Measurements from ENCODE around the gene PPP1R13B. TPM values are rescaled to one million over a fixed set of nuclear protein-coding genes. Genes with fewer than 3 reads are reported as not detected.

PPP1R13B gene
- total RNA-seq, 3 donors from 2014 or later = 6.4 to 21.8 (median 18.4) TPM

DNA sequence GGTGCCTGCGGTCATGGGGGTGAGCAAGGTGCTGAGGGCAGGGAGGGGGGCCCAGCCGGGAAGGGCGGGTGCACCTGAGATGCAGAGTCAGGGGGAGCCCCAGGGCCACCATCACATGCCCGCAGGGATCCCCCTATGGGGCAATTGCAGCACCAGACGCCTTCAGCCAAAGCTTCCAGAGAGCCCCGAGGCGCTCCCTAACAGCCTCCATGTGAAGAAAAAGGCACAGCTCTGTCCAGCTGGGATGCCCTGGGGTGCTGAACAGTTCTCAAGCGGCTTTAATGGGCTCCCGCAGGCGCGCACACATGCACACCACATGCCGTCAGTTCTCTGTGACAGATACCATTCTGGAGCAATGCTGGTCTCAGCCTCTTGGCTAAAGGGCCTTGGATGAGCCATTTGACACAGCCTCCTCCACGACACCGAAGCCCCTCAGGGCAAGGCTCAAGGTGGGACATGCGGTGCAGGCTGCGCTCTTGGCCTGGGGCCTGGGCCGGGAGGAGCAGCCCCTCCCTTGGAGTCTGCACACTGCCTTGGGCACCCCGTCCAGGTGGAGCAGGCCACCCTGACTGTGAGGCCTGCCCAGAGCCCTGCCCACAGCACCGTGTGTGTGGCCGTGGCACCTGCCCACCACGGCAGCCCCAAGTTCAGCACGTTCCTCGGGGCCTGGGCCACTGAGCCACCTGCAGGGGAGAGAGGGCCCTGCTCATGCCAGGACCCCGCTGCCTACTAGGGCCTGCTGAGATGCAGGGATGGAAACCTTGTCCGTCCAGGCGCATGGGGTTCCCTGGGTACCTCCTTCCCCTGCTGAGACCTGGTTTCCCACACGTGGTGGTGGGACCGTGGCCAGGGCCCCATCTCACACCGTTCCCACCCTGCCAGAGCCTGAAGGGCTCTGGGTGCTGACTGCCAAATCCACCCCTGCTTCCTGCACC, 139.8 kb downstream of the PPP1R13B start:
- Histone ChIP-seq H3K4me1 (peaks cover 0 to 11% of the 10 kb centered on the region in 2 donors), H3K36me3 (no peaks in the 10 kb centered on the region), H3K9me3 (no peaks in the 10 kb centered on the region), H3K27ac (peak overlapping the region; percentile 15 to 51), H3K4me3 (no peak overlapping the region), H3K27me3 (no peaks in the 10 kb centered on the region)
- intact Hi-C loops (cut with DNase I; ENCODE audit: low total_unique reads) = no loop called here
- no peak for DNase-seq (ENCODE audit: low spot score in 2 of 2)
- TF ChIP-seq POLR2A (IDR thresholded peaks at IDR 0.05) = no peak
- no peak for TF ChIP-seq POLR2AphosphoS5 (IDR thresholded peaks at IDR 0.05)
- TF ChIP-seq, protein P1, sequence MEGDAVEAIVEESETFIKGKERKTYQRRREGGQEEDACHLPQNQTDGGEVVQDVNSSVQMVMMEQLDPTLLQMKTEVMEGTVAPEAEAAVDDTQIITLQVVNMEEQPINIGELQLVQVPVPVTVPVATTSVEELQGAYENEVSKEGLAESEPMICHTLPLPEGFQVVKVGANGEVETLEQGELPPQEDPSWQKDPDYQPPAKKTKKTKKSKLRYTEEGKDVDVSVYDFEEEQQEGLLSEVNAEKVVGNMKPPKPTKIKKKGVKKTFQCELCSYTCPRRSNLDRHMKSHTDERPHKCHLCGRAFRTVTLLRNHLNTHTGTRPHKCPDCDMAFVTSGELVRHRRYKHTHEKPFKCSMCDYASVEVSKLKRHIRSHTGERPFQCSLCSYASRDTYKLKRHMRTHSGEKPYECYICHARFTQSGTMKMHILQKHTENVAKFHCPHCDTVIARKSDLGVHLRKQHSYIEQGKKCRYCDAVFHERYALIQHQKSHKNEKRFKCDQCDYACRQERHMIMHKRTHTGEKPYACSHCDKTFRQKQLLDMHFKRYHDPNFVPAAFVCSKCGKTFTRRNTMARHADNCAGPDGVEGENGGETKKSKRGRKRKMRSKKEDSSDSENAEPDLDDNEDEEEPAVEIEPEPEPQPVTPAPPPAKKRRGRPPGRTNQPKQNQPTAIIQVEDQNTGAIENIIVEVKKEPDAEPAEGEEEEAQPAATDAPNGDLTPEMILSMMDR (IDR thresholded peaks at IDR 0.05) = no peak

GRCh38 chr14:103706551-103707328, 140.6 kb downstream of the PPP1R13B start:
- H3K4me1 ChIP-seq = peaks cover 0 to 6% of the 10 kb centered on the region in 2 donors
- no peaks in the 10 kb centered on the region for H3K36me3 ChIP-seq
- H3K27me3 ChIP-seq = no peaks in the 10 kb centered on the region
- no peak overlapping the region for H3K4me3 ChIP-seq
- H3K9me3 ChIP-seq = no peaks in the 10 kb centered on the region
- peak overlapping the region; percentile 71 to 73 for H3K27ac ChIP-seq
- no peak for DNase-seq (ENCODE audit: low spot score in 2 of 2)
- TF ChIP-seq POLR2A (IDR thresholded peaks at IDR 0.05) (no peak), POLR2AphosphoS5 (IDR thresholded peaks at IDR 0.05) (no peak)
- TF ChIP-seq, protein P1 (IDR thresholded peaks at IDR 0.05) = no peak
- intact Hi-C loops (cut with DNase I; ENCODE audit: low total_unique reads) = no loop called here

GRCh38 chr14:103705504-103706284, 141.7 kb downstream of the PPP1R13B start:
- intact Hi-C loops (cut with DNase I; ENCODE audit: low total_unique reads) = no loop called here
- peaks cover 0 to 6% of the 10 kb centered on the region in 2 donors for H3K4me1 ChIP-seq
- TF ChIP-seq POLR2A (IDR thresholded peaks at IDR 0.05) (no peak), POLR2AphosphoS5 (IDR thresholded peaks at IDR 0.05) (no peak)
- TF ChIP-seq, protein P1 (IDR thresholded peaks at IDR 0.05) = no peak
- peak overlapping the region; percentile 71 to 73 for H3K27ac ChIP-seq
- no peaks in the 10 kb centered on the region for H3K36me3 ChIP-seq
- no peaks in the 10 kb centered on the region for H3K27me3 ChIP-seq
- H3K4me3 ChIP-seq = peak overlapping the region in 1 of 3 donors; percentile 5
- DNase-seq (ENCODE audit: low spot score in 2 of 2) = no peak
- H3K9me3 ChIP-seq = no peaks in the 10 kb centered on the region

- TF ChIP-seq, protein P1 (IDR thresholded peaks at IDR 0.05) = no peak
- TF ChIP-seq POLR2AphosphoS5 (IDR thresholded peaks at IDR 0.05) = peak in 1 of 3 donors; percentile 41
- Histone ChIP-seq H3K27ac (peak overlapping the region; percentile 71 to 73), H3K36me3 (no peaks in the 10 kb centered on the region), H3K27me3 (no peaks in the 10 kb centered on the region), H3K4me1 (peaks cover 0 to 6% of the 10 kb centered on the region in 2 donors), H3K9me3 (no peaks in the 10 kb centered on the region), H3K4me3 (no peak overlapping the region)
- DNase-seq (ENCODE audit: low spot score in 2 of 2) = peak in 1 of 2 donors; percentile 69
- intact Hi-C loops (cut with DNase I; ENCODE audit: low total_unique reads) = no loop called here
These were observed 142.3 kb downstream of the PPP1R13B start for GRCh38 chr14:103705118-103705503.

Data from breast epithelium (tissue), 4 donors.